A673 (cell line): ENCODE measurements around the gene SMYD3. TPM values are rescaled to one million over a fixed set of nuclear protein-coding genes. Genes with fewer than 3 reads are reported as not detected.

Experiments used
- Bru-seq: library from RNA; stranded (reverse); fragments of 400-500 nt; gene quantifications from one replicate; lab custom pipeline; 2021; lab: Mats Ljungman, UMichigan
- BruChase-seq, 2 experiments: library from RNA; stranded (reverse); fragments of 400-500 nt; gene quantifications; one replicate each; lab custom pipeline; 2021; lab: Mats Ljungman, UMichigan
- BruUV-seq: library from RNA; stranded (reverse); fragments of 400-500 nt; replicated peaks from 2 replicates; lab custom pipeline; 2021; lab: Mats Ljungman, UMichigan
- CTCF ChIA-PET: fragments of 300-600 bp; sonication (Branson Sonifier 250); formaldehyde crosslinking; loops from one replicate; lab custom pipeline; 2022; ENCODE audit warnings: antibody characterized with exemption; lab: Charles Lee
- POLR2A ChIA-PET: fragments of 300-600 bp; sonication (Branson Sonifier 250); formaldehyde crosslinking; loops from one replicate; lab custom pipeline; 2022; ENCODE audit warnings: antibody characterized with exemption; ENCODE audit not compliant: low non-redundant PET; lab: Charles Lee
- DNase-seq: peaks from one replicate; pipeline ENCODE4 v3.0.0-alpha.2; 2015; ENCODE audit warnings: low spot score
- H3K27ac ChIP-seq: fragments of 200-600 bp; sonication (generic); 2 replicates; pipeline ENCODE4 v1.5.1; 2016; ENCODE audit warnings: mixed run types, low read depth, mild to moderate bottlenecking, mixed read lengths, antibody characterized with exemption, low read length; ENCODE audit not compliant: poor library complexity, severe bottlenecking
- H3K27me3 ChIP-seq: fragments of 200-600 bp; sonication (generic); replicated peaks from 2 replicates; pipeline ENCODE4 v1.6.1; 2017; ENCODE audit warnings: mixed run types, low read depth, mild to moderate bottlenecking, mixed read lengths, antibody characterized with exemption, low read length; ENCODE audit not compliant: insufficient read depth, poor library complexity
- H3K36me3 ChIP-seq: fragments of 200-600 bp; sonication (generic); 2 replicates; pipeline ENCODE4 v1.6.1; 2016; ENCODE audit warnings: mixed run types, mild to moderate bottlenecking, mixed read lengths, antibody characterized with exemption, low read length; ENCODE audit not compliant: insufficient read depth, poor library complexity, severe bottlenecking
- H3K4me1 ChIP-seq: fragments of 200-600 bp; sonication (generic); 2 replicates; pipeline ENCODE4 v1.6.1; 2017; ENCODE audit warnings: mixed run types, mild to moderate bottlenecking, mixed read lengths, antibody characterized with exemption, low read length; ENCODE audit not compliant: insufficient read depth, poor library complexity, severe bottlenecking
- H3K4me3 ChIP-seq: fragments of 200-600 bp; sonication (generic); 2 replicates; pipeline ENCODE4 v1.5.1; 2016; ENCODE audit warnings: low read depth, mixed run types, mild to moderate bottlenecking, mixed read lengths, low read length; ENCODE audit not compliant: poor library complexity, severe bottlenecking
- H3K9me3 ChIP-seq: fragments of 200-600 bp; sonication (generic); 2 replicates; pipeline ENCODE4 v1.6.1; 2016; ENCODE audit warnings: mixed run types, low read depth, mild to moderate bottlenecking, mixed read lengths, antibody characterized with exemption, low read length; ENCODE audit not compliant: poor library complexity, severe bottlenecking
- EZH2 ChIP-seq: fragments of 200-600 bp; sonication (generic); IDR thresholded peaks from 2 replicates; pipeline ENCODE4 v1.6.1; 2017; ENCODE audit warnings: borderline replicate concordance, low read depth, mild to moderate bottlenecking, mixed read lengths, antibody characterized with exemption, low read length; ENCODE audit not compliant: poor library complexity, severe bottlenecking
- intact Hi-C: fragments of 100-400 bp; cut with micrococcal nuclease; formaldehyde crosslinking; loops from one replicate; pipeline ENCODE4 v1.10.0; 2022; ENCODE audit not compliant: unreplicated experiment
- long read RNA-seq: library from polyadenylated mRNA; stranded (forward); transcript quantifications from one replicate; pipeline ENCODE4 v2.0.0, GENCODE V29; 2022
- total RNA-seq: library from RNA; stranded (reverse); gene quantifications from 2 replicates; pipeline ENCODE4 v1.2.3, GENCODE V29; 2021
- TF ChIP-seq, protein P1 (sequence below): fragments of 300-800, 200-600 bp; sonication (generic); conservative IDR thresholded peaks from 2 replicates; pipeline ENCODE4 v1.5.1; 2017; ENCODE audit warnings: low read depth, mild to moderate bottlenecking, antibody characterized with exemption, low read length, moderate library complexity, mixed read lengths

The SMYD3 gene
- total RNA-seq (29.0 and 40.8 TPM in 2 replicates), Bru-seq, nascent RNA (percentile 72 among the genes with signal in this experiment), BruChase-seq, experiment 1, labeled RNA remaining after a 2-hour chase (percentile 81 among the genes with signal in this experiment), BruChase-seq, experiment 2, labeled RNA remaining after a 6-hour chase (percentile 85 among the genes with signal in this experiment)
- long read RNA-seq, partial matches to known transcripts: 0 of 4 reads
- long read RNA-seq, other reads (novel, unspliced or antisense): 4 of 4 reads

DNA sequence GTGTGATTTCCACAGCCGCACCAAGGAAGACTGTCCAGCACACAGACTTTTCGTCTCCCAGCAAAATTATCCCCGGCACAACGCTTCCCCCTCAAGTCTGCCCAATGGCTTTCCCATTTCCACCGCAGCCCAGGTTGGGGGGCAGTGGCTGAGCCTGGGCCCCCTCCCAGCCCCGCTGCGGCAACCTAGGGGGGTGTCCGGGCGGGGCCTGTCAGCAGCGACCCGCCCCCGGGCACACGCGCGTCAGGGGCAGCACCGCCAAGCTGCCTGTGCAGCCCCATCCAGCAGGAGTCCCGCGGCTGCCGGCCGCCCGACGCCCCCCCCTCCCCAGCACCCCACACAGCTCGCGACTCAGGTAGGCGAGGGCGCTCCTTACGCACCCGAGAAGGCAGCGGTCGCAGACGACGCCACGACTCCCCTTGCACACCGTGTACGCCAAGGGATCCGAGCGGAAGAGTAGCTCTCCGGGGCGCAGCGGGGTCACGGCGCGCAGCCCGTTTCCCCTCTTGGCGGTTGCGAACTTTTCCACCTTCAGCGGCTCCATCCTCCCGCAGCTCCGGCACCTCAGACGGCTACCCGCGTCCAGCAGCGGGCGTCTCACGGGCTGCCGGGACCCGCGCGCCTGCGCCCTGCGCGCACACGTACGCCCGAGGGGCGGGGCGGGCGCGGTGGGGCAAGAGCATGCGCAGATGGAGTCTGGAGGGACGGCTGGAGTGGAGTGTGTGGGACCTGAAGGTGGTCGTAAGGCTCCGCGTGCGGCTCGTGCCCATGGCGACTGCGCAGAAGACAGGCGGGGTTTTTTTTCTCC, at the start of gene SMYD3:
Gene SMYD3, minus strand, starts transcription at position 606 of the 808 bp plus-strand sequence.
- DNase-seq: peak; percentile 90
- no peaks in the 10 kb centered on the region for H3K4me1 ChIP-seq
- H3K36me3 ChIP-seq: no peaks in the 10 kb centered on the region
- intact Hi-C loops: no loop called here
- H3K9me3 ChIP-seq: no peaks in the 10 kb centered on the region
- no peaks in the 10 kb centered on the region for H3K27me3 ChIP-seq
- peak within 1 kb of the TSS; percentile 87 for H3K4me3 ChIP-seq
- H3K27ac ChIP-seq: peak within 1 kb of the TSS; percentile 43
- CTCF ChIA-PET: no interaction called here
- POLR2A ChIA-PET: no interaction called here
- TF ChIP-seq EZH2: no peak
- TF ChIP-seq, protein P1, sequence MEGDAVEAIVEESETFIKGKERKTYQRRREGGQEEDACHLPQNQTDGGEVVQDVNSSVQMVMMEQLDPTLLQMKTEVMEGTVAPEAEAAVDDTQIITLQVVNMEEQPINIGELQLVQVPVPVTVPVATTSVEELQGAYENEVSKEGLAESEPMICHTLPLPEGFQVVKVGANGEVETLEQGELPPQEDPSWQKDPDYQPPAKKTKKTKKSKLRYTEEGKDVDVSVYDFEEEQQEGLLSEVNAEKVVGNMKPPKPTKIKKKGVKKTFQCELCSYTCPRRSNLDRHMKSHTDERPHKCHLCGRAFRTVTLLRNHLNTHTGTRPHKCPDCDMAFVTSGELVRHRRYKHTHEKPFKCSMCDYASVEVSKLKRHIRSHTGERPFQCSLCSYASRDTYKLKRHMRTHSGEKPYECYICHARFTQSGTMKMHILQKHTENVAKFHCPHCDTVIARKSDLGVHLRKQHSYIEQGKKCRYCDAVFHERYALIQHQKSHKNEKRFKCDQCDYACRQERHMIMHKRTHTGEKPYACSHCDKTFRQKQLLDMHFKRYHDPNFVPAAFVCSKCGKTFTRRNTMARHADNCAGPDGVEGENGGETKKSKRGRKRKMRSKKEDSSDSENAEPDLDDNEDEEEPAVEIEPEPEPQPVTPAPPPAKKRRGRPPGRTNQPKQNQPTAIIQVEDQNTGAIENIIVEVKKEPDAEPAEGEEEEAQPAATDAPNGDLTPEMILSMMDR: 0 out of 2 replicates have a peak, but pooled peaks have one; percentile 18
- BruUV-seq: no TSS peak

- no peak overlapping the region for H3K4me3 ChIP-seq
- no peaks in the 10 kb centered on the region for H3K9me3 ChIP-seq
- no peak for DNase-seq
- TF ChIP-seq EZH2: no peak
- TF ChIP-seq, protein P1: no peak
- BruUV-seq: no TSS peak
- POLR2A ChIA-PET: interaction anchor here (0.7 kb wide), 1 partner anchor 835 kb away, joined by 21 read pairs; no protein-coding TSS in a partner anchor
- CTCF ChIA-PET: no interaction called here
- no peaks in the 10 kb centered on the region for H3K27me3 ChIP-seq
- intact Hi-C loops: no loop called here
- no peak overlapping the region for H3K27ac ChIP-seq
- no peaks in the 10 kb centered on the region for H3K4me1 ChIP-seq
- H3K36me3 ChIP-seq: peaks cover 36% of the 10 kb centered on the region
Measured at GRCh38 chr1:246554201-246554600, 47.1 kb upstream of the SMYD3 start.

DNA sequence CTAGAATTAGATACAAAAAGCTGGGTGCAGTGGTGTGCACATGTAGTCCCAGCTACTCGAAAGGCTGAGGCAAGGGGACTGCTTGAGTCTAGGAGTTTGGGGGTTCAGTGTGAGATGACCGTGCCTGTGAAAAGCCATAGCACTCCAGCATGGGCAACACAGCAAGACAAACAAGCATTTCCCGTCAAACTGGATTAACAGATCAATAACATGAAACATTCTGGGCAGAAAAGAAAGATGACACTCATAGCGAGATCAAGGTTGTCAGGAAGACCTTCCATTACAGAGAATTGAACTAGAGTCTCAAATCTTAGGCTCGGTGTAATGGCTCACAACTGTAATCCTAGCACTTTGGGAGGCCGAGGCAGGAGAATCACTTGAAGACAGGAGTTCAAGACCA, 45.0 kb upstream of the SMYD3 start:
- TF ChIP-seq, protein P1: no peak
- TF ChIP-seq EZH2: no peak
- CTCF ChIA-PET: no interaction called here
- no TSS peak for BruUV-seq
- intact Hi-C loops: no loop called here
- peaks cover 45% of the 10 kb centered on the region for H3K36me3 ChIP-seq
- H3K4me3 ChIP-seq: no peak overlapping the region
- H3K27ac ChIP-seq: no peak overlapping the region
- no peaks in the 10 kb centered on the region for H3K4me1 ChIP-seq
- no peaks in the 10 kb centered on the region for H3K9me3 ChIP-seq
- DNase-seq: no peak
- no peaks in the 10 kb centered on the region for H3K27me3 ChIP-seq
- POLR2A ChIA-PET: no interaction called here
